GM23338 (cell line): ENCODE results near the gene WARS2.

ENCODE experiments used
- CREB1 ChIP-seq: fragments of 250-450 bp; sonication (Bioruptor Pico); IDR thresholded peaks from 2 replicates; pipeline ENCODE4 v1.5.0; 2020; ENCODE audit warnings: low read depth, mild to moderate bottlenecking, moderate library complexity
- CTCF ChIP-seq, 2 experiments: fragments of 200-600 bp in 1 of 2; sonication (generic) in 1 of 2; conservative IDR thresholded peaks; 2 replicates each; pipeline versions ENCODE4 v1.5.1 to v1.6.1; 2016 to 2017; ENCODE audit warnings: antibody characterized with exemption in 2 of 2, low read depth in 2 of 2, mild to moderate bottlenecking in 2 of 2, moderate library complexity in 1 of 2
- EZH2 ChIP-seq: fragments of 200-600 bp; sonication (generic); IDR thresholded peaks from one replicate; pipeline ENCODE4 v1.8.0; 2017; ENCODE audit warnings: antibody characterized with exemption, mild to moderate bottlenecking, low read depth; ENCODE audit not compliant: unreplicated experiment
- EZH2phosphoT487 ChIP-seq: fragments of 200-600 bp; sonication (generic); IDR thresholded peaks from one replicate; pipeline ENCODE4 v1.8.1; 2018; ENCODE audit warnings: antibody characterized with exemption; ENCODE audit not compliant: unreplicated experiment
- JUNB ChIP-seq: IDR thresholded peaks from one replicate; pipeline ENCODE4 v1.6.1; 2016; ENCODE audit warnings: antibody characterized with exemption; ENCODE audit not compliant: unreplicated experiment

GRCh38 chr1:119084798-119085197 lies 55.7 kb downstream of the WARS2 start:
- TF ChIP-seq CTCF (conservative IDR thresholded peaks at IDR 0.05; ENCODE audit: low read depth in 2 of 2), result no peak
- no peak for TF ChIP-seq EZH2
- TF ChIP-seq JUNB, result no peak
- TF ChIP-seq EZH2phosphoT487, result no peak
- TF ChIP-seq CREB1 (CRISPR knock-in tag), result no peak
